WI38 (cell line): ENCODE measurements around the gene PPP1R37.

Source experiments
- H3K4me3 ChIP-seq: 2 replicates; pipeline ENCODE4 v1.5.1; 2011; ENCODE audit warnings: low read depth, mild to moderate bottlenecking, control low read depth, low read length
- CTCF ChIP-seq: IDR thresholded peaks from 2 replicates; pipeline ENCODE4 v1.5.1; 2012; ENCODE audit warnings: low read depth, mild to moderate bottlenecking, control low read depth, low read length

The PPP1R37 gene

GRCh38 chr19:45159210-45159970 is 66.4 kb downstream of the PPP1R37 start:
- TF ChIP-seq CTCF: no peak
- H3K4me3 ChIP-seq: no peak overlapping the region

GRCh38 chr19:45159971-45160324 is 67.0 kb downstream of the PPP1R37 start:
- no peak overlapping the region for H3K4me3 ChIP-seq
- no peak for TF ChIP-seq CTCF

GRCh38 chr19:45160870-45161737 is 68.1 kb downstream of the PPP1R37 start, which contains the start of gene NKPD1:
TSS of gene NKPD1 (minus strand) at chr19:45160982. CDS start at chr19:45160150, 832 bp downstream.
- TF ChIP-seq CTCF: no peak
- no peak within 1 kb of the TSS for H3K4me3 ChIP-seq

GRCh38 chr19:45161738-45162607 is 69.0 kb downstream of the PPP1R37 start:
- no peak overlapping the region for H3K4me3 ChIP-seq
- peak; percentile 73 for TF ChIP-seq CTCF

GRCh38 chr19:45162608-45163143 is 69.7 kb downstream of the PPP1R37 start:
- no peak overlapping the region for H3K4me3 ChIP-seq
- no peak for TF ChIP-seq CTCF

- H3K4me3 ChIP-seq: no peak overlapping the region
- no peak for TF ChIP-seq CTCF
Measured at GRCh38 chr19:45163156-45163555, 70.2 kb downstream of the PPP1R37 start.
